HT1080 (cell line): ENCODE measurements around the gene ENTREP3. TPM values are rescaled to one million over a fixed set of nuclear protein-coding genes. Genes with fewer than 3 reads are reported as not detected.
"Not testable (repeated sequence)": the region's sequence is repeated elsewhere in the genome, so short reads cannot be mapped to it uniquely, and the experiment has no call there.

ENCODE experiments used
- DNase-seq: peaks from one replicate; pipeline ENCODE4 v3.0.0-alpha.2; 2015; ENCODE audit warnings: low read depth
- polyA plus RNA-seq, 2 experiments: library from polyadenylated mRNA; depleted of rRNA; stranded (reverse); fragments of >200 nt; gene quantifications; 2 replicates each; pipeline ENCODE4 v1.2.3, GENCODE V29; 2015
- total RNA-seq: library from RNA; depleted of rRNA; stranded (reverse); fragments of >200 nt; shearing (Covaris generic); gene quantifications from 2 replicates; pipeline ENCODE4 v1.2.3, GENCODE V29; 2014; rRNA removed

ENTREP3 gene, protein sequence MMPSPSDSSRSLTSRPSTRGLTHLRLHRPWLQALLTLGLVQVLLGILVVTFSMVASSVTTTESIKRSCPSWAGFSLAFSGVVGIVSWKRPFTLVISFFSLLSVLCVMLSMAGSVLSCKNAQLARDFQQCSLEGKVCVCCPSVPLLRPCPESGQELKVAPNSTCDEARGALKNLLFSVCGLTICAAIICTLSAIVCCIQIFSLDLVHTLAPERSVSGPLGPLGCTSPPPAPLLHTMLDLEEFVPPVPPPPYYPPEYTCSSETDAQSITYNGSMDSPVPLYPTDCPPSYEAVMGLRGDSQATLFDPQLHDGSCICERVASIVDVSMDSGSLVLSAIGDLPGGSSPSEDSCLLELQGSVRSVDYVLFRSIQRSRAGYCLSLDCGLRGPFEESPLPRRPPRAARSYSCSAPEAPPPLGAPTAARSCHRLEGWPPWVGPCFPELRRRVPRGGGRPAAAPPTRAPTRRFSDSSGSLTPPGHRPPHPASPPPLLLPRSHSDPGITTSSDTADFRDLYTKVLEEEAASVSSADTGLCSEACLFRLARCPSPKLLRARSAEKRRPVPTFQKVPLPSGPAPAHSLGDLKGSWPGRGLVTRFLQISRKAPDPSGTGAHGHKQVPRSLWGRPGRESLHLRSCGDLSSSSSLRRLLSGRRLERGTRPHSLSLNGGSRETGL
- 7.7 and 15.3 TPM in 2 replicates for total RNA-seq
- 63.0 and 63.4 TPM in 2 replicates for polyA plus RNA-seq (2015; cell fraction: cytosol; rRNA removed)
- 35.9 and 41.0 TPM in 2 replicates for polyA plus RNA-seq (2015; cell fraction: nucleus; rRNA removed)

DNA sequence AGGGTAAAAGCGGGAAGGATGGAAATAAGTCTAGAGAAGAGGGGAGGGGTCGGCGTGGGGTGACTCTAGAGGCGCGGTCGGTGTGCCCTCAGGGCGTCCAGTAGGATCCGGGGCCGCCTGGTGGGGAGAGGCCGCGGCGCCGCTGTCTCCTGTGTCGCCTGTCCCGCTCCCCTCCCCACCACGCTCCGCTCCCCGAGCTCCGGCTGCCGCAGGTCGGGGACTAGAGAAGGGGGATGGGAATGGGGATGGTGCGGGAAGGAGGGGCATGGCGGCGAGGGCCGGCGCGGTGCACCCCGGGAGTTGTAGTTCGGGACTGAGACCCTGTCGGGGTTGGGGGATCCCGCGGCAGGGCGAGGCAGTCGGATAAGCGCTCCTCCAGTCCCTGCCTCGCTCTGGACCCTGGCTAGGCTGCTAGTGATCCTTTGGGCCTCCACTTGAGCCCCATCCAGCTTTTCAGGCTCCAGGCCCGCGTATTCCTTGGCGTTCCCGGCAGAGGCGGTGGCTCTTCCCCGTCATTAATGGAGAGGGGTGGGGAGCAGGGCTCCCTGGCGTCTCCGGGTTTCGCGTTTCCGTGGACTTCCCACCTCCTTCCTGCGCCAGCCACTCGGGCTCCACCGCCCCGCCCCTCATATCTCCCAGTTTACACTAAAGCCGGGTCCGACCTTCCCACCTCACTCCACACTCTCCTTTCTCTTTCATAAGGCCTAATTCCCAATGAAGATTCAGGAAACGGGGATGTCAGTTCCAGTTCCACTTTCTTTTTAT is at the start of gene ENTREP3:
ENTREP3 (minus strand) TSS at position 241 of the 765 bp plus-strand sequence. CDS start 606 bp downstream, outside the sequence.
- DNase-seq = peak; percentile 66

DNA sequence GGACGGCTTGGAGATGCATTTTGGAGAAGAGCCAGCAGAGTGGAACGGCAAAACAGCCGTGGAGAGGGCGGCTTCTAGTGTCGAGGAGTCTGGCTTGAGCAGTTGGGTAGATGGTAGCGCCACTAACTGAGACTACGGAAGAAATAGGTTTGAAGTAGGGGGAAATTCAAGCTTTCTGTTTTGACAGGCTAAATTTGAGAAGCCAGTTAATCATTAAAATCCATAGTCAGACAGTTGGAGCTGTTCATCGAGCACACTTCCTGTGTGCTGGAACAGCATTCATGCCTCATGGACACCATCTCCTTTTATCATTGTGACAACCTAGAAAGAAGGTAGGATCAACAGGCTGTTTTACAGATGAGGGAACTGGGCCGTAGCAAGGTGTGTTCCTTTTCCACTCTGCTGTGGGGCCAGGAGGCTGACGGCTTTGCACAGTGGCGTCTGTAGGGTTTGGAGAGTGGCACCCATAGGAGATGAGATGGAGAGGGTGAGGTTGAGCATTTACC is 49.3 kb upstream of the ENTREP3 start:
- no peak for DNase-seq

DNA sequence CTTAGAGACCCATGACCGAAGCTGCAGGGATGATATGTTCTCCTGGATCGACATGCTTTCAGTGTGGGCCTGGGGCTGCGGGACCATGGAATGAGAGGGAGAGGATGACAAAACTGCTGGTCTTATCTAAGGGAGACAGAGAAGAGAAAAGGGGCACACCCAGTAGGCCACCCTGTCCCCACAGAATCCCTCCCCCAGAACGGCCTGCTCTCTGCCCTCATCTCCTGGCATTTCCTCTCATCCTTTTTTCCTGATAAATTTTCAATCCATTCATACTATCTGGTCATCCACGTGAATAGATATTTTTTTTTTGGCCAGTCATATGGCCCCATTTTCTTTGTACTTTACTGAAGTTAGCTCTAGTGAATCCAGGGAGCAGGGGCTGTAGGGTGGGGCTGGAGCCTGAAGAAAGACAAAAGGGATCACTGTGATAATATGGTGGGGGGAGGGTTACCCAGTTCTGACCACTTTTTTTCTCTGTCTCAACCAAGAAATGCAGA is 46.1 kb upstream of the ENTREP3 start, which contains the start of gene PKLR:
PKLR (minus strand) TSS at position 97 of the 500 bp plus-strand sequence; CDS start at position 54, 43 bp downstream.
- DNase-seq = no peak

DNA sequence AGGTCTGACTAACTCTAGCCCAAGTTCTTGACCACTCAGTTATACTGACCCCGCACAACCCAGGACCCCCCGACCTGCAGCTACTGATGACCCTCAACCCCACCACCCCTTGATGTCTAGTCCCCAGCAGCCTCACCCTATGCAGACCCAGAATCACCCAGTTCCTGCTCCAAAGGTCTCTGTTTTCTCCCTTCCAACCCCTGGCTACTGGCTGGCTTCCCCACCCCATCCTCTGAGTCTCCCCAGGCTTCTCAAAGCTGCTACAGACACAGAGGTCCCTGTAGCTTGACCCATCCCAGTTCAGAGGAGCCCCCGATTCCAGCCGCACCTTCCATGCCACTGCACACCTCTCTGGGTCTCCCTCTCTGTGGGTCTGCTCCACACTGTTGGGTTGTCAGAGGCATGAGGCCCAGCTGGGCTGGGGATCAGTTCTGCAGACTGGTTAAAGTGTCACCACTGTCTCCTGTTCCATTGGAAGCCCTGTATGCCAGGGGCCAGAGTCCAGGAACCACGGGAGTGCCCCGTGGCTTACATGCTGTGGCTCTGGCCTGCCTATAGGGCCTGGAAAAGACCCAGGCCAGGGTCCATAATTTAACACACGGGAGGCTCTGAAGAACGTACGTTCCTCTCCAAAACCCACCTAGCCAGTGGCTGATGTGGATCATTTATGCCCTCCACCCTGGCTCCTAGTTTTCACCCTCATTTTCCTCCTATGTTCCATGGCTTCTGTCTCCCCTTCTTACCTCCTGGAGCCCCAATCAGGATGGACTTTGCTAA is 45.5 kb upstream of the ENTREP3 start:
- no peak for DNase-seq

DNA sequence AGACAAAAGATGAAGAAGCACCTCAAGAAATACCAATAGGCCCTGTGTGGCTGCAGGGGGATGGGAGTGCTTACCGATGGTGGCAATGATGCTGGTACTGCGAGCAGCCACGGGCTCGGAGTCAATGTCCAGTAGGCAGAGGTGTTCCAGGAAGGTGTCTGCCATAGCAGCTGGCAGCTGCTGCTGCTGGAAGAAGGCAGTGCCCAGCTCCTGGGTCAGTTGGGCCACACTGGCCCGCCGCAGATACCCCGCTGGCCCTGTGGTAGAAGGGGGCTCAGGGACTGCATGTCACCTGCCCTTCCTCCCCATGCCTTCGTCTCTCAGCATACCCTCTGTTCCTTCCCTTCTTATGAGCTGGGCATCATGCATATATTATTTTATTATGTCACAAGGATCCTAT is 44.7 kb upstream of the ENTREP3 start:
- DNase-seq = no peak

DNA sequence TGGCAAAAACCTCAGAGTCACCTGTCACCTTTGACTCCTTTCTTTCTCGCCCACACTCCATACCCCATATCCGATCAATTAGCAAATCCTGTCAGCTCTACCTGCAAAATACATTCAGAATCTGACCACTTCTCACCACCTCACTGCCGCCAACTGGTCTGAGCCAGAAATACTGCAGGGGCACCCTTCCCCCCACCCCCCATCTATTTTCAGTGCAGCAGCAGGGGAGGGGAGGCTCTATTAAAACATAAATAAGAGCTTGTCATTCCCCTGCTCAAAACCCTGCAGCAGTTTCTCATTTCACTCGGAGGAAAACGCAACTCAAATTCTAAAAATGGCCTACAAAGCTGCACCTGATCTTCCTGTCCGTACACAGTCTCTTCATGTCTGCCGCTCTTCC is 42.1 kb upstream of the ENTREP3 start:
- no peak for DNase-seq

DNA sequence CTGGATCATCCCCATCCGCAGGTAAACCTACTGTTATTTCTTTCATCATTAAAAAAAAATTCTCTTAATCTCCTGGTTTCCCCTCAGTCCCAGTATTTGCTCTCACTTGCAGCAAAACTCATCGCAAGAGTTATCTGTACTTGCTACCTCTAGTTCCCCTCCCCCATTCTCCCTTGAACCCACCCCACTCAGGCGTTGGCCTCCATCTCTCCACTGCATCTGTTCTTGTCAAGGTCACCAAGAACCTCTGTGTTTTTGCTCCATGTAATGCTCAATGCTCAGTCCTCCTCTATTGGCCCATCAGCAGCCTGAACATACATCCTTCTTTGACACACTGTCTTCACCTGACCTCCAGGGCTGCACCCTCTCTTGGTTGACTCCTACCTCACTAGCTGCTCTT is 41.4 kb upstream of the ENTREP3 start:
- DNase-seq = no peak

DNA sequence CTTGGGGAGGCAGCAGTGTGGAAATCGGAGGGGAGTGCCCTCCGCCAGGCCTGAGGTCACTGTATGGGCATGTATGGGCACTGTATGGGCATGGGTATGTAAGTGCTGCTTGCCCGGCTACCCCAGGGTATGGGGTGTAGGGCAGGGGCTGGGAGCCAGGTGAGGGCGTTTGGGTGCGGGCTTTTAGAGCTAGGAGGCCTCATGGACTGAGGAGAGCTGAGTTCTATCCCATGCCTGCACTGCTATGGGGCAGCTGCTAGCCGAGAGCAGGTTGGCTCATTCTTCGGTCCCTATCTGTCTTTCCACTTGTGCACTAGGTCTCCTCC is 40.6 kb upstream of the ENTREP3 start:
- no peak for DNase-seq

DNA sequence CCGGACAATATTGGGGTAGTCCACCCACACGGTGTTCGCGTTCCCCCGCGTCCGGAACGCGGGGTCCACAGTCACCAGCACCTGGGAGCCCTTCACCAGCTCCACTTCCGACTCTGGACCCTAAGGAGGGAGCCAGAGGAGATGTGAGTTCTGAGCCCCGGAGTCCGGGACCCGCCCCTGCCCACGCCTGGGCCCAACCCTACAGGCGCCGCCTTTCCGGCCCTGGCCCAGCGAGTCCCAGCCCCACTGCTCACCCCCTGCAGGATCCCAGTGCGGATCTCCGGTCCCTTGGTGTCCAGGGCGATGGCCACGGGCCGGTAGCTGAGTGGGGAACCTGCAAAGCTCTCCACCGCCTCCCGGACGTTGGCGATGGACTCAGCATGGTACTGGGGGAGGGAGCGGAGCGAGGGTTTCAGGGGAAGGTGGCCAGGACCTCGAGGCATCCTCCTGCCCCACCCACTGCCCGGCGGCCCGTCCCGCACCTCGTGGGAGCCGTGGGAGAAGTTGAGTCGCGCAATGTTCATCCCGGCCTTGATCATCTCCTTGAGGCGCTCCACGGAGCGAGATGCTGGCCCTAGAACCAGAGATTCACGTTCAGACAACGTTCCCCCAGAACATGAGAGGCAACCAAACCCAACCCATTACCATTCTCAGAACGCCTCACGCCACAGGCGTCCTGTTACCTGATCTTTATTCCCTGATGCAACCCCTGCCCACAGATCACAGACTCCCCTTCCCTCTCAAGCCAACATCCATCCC is 40.1 kb upstream of the ENTREP3 start:
- DNase-seq = no peak

DNA sequence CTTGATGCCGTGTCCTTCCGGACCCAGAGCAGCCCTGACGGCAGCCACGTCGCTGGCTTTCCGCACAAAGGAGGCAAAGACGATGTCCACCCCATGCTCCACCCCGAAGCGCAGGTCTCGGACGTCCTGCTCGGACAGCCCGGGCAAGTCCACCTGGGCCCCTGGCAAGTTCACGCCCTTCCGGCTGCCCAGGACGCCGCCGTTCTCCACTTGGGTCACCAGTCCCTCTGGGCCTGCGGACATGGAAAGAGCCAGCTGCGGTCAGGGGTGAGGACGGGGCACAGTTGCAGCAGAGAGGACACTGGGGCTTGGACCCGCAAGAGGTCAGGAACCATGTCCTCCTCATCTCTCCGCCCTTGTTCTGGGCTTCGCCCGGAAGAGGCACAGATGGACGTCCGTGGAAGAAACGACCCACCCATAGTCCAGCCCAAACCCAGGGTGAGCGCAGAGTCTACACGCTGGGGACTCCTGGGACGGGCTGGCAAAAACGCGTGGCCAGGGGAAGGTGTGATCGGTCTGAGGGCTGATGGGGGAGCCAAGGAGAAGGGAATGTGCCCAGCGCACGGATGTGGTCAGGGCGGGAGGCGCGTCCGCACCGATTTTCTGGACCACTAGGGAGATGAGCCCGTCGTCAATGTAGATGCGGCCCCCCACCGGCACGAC is 39.4 kb upstream of the ENTREP3 start:
- no peak for DNase-seq

DNA sequence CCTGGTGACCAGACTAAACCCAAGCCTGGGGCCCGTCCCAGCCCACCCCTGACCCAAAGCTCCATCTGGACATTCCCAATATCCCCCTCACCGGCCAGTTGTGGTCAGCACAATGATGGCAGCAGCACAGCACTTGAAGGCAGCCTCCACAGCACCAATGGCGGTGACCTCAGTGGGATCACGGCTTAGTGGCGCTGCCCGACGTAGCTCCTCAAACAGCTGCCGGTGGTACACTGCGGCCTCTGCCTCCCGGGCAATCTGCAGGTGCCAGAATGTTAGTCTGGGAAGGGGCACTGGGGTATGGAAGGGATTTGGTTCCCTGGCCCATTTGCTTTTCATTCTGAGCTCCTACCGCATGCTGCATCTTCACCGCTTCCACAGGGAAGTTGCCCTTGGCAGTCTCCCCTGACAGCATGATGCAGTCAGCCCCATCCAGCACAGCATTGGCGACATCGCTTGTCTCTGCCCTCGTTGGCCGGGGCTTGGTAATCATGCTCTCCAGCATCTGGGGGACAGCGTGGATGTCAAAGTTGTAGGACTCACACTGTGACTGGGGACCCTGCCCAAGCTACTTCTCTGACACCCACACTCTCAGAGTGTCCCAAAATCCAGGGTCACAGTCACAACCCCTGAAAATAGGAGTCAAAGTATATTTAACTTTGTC is 37.9 kb upstream of the ENTREP3 start:
- DNase-seq = no peak

DNA sequence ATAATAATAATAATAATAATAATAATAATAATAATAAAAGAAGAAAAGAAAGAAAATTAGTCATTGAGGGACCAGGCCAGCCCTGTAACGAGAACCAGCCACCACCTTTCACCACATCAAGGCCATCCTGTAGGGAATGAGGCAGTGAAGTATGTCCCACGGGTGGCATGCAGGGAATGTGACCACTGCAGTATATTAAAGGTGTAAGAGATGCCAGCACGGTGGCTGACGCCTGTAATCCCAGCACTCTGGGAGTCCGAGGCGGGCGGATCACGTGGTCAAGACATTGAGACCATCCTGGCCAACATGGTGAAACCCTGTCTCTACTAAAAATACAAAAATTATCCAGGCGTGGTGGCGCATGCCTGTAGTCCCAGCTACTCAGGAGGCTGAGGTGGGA is 35.7 kb upstream of the ENTREP3 start:
- not testable (repeated sequence) for DNase-seq

DNA sequence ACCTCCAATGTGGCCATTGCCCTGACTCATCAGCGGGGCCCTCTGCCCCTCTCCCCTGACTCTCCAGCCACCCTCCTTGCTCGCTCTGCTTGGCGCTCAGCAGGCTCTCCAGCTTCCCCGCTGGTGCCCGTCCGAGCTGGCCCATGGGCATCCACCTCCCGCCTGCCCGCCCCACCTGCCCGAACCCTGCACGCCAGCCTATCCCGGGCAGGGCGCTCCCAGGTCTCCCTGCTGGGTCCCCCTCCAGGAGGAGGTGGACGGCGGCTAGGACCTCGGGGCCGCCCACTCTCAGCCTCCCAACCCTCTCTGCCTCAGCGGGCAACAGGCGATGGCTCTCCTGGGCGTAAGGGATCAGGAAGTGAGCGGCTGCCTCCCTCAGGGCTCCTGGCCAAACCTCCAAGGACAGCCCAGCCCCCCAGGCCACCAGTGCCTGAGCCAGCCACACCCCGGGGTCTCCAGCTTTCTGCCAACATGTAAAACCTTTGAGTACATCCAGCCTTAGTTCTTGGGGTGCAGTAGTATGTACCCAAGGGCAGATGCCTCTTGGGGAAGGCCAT is 32.8 kb upstream of the ENTREP3 start:
- no peak for DNase-seq

DNA sequence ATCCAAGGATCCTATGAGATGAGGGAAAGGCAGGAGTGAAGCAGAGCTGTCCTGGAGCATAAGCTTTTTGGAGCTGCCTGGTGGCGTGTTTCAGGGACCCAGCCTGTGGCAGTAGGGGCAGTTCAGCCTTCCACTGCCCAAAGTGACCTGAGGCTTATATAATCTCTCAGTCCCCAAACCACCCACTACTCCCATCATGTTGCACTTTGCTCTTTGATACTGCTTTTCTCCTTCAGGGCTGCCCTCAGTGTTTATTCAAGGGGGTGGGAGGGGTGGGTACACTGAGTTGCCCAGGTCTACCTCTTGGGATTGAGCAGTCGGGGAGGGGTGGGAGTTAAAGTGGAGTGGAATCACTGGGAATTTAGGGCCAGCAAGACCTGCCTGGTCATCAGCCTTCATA is 31.3 kb upstream of the ENTREP3 start:
- DNase-seq = no peak

DNA sequence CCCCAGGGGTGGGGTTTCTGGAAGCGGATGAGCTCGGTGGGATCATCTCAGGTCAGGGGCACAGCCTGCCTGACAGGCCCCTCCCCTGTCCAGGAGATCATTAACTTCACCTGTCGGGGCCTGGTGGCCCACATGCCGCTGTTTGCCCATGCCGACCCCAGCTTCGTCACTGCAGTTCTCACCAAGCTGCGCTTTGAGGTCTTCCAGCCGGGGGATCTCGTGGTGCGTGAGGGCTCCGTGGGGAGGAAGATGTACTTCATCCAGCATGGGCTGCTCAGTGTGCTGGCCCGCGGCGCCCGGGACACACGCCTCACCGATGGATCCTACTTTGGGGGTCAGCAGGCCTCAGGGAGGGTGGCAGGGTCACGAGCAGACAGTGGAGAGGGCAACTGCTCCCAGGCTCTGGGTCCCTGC is 30.4 kb upstream of the ENTREP3 start:
- DNase-seq = no peak

DNA sequence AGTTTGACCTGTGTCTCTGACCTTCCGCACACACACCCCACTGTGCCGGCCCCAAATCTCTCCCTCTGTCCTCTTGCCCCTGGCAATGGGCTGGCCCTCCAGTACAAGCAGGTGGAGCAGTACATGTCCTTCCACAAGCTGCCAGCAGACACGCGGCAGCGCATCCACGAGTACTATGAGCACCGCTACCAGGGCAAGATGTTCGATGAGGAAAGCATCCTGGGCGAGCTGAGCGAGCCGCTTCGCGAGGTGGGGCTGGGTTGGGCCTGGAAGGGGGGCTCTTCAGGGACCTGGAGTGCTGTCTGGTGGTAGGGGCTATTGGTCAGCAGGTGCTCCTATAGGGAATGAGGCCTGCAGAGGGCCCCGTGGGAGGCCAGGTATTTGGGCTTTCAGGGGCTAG is 29.8 kb upstream of the ENTREP3 start:
- no peak for DNase-seq

DNA sequence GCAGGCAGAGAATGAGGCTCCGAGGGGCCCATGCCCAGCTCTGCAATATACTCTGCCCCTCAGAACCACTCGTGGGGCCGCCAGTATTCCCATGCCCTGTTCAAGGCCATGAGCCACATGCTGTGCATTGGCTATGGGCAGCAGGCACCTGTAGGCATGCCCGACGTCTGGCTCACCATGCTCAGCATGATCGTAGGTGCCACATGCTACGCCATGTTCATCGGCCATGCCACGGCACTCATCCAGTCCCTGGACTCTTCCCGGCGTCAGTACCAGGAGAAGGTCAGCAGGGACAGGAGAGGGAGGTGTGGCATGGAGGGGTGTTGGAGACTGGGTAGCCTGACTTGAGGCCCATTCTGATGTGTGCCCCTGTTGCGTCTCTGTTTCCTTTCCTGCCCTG is 29.2 kb upstream of the ENTREP3 start:
- no peak for DNase-seq

DNA sequence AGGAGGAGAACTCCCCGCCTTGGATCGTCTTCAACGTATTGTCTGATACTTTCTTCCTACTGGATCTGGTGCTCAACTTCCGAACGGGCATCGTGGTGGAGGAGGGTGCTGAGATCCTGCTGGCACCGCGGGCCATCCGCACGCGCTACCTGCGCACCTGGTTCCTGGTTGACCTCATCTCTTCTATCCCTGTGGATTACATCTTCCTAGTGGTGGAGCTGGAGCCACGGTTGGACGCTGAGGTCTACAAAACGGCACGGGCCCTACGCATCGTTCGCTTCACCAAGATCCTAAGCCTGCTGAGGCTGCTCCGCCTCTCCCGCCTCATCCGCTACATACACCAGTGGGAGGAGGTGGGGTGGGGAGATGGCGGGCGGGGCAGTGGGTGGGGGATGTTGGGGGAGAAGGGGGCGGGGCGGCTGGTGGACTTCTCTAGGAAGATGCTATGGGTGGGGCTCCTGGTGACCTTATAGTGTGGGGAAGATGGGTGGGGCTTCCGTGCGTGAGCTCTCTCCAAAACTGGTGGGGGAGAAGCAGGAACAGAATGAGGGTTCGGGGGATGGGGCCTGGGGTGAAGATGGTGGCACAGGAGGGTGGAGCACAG is 27.3 kb upstream of the ENTREP3 start:
- DNase-seq = no peak
